Cardiac fibroblast (primary cell): ENCODE results near the gene LRBA.

Source experiments
- DNase-seq, 2 donors: peaks; one replicate each; pipeline versions ENCODE4 v3.0.0 to v3.0.0-alpha.2; 2010; ENCODE audit warnings: low read depth in 2 of 2
- H3K4me3 ChIP-seq, 2 donors: replicated peaks in 1 of 2; 1 replicate in 1 of 2; 2 replicates in 1 of 2; pipeline ENCODE4 v1.5.1; 2011; ENCODE audit warnings: low read depth in 2 of 2, low read length in 2 of 2, mild to moderate bottlenecking in 2 of 2, moderate library complexity in 1 of 2
- CTCF ChIP-seq: IDR thresholded peaks from one replicate; pipeline ENCODE4 v1.5.1; 2011; ENCODE audit warnings: low read depth, mild to moderate bottlenecking, low read length, inconsistent platforms

The LRBA gene

GRCh38 chr4:150491132-150492049 is 523.7 kb downstream of the LRBA start:
- no peak for DNase-seq
- no peak overlapping the region for H3K4me3 ChIP-seq
- TF ChIP-seq CTCF, result no peak

GRCh38 chr4:150482581-150482980 is 532.5 kb downstream of the LRBA start:
- peak in 1 of 2 donors; percentile 19 for DNase-seq
- TF ChIP-seq CTCF, result no peak
- no peak overlapping the region for H3K4me3 ChIP-seq

GRCh38 chr4:150479657-150480056 is 535.4 kb downstream of the LRBA start:
- no peak for DNase-seq
- H3K4me3 ChIP-seq, result no peak overlapping the region
- TF ChIP-seq CTCF, result no peak

- TF ChIP-seq CTCF, result no peak
- no peak overlapping the region for H3K4me3 ChIP-seq
These were observed 537.2 kb downstream of the LRBA start for GRCh38 chr4:150477869-150478268.

GRCh38 chr4:150476776-150477175 is 538.3 kb downstream of the LRBA start:
- H3K4me3 ChIP-seq, result no peak overlapping the region
- DNase-seq, result no peak
- no peak for TF ChIP-seq CTCF

More at GRCh38 chr4:150477869-150478268, 537.2 kb downstream of the LRBA start:
- DNase-seq, result no peak

- H3K4me3 ChIP-seq, result no peak overlapping the region
- TF ChIP-seq CTCF, result no peak
- no peak for DNase-seq
These were observed 539.3 kb downstream of the LRBA start for GRCh38 chr4:150475763-150476162.
